IMR-90 (cell line): ENCODE results near the gene TSKU. TPM values are rescaled to one million over a fixed set of nuclear protein-coding genes. Genes with fewer than 3 reads are reported as not detected.

ENCODE experiments used
- ATAC-seq: fragments of 200-7000 bp; cut with Tn5 transposase; 2 replicates; pipeline ENCODE4 v1.9.1; 2020; ENCODE audit warnings: low read depth, mild to moderate bottlenecking, moderate library complexity
- BruUV-seq: library from RNA; stranded (reverse); fragments of 400-500 nt; replicated peaks from 2 replicates; lab custom pipeline; 2021; lab: Mats Ljungman, UMichigan
- CTCF ChIA-PET: fragments of 300-600 bp; formaldehyde crosslinking; extraction: SDS; loops from one replicate; lab custom pipeline; 2021; ENCODE audit warnings: antibody characterized with exemption; lab: Yijun Ruan, JAX
- POLR2A ChIA-PET: fragments of 300-600 bp; sonication (Branson Sonifier 250); formaldehyde crosslinking; loops from one replicate; lab custom pipeline; 2022; ENCODE audit warnings: antibody characterized with exemption; ENCODE audit not compliant: unreplicated experiment; lab: Charles Lee
- DNase-seq: peaks from one replicate; pipeline ENCODE4 v3.0.0; 2013
- H2AFZ ChIP-seq: replicated peaks from 2 replicates; pipeline ENCODE3; 2013; ENCODE audit warnings: low read length, mild to moderate bottlenecking; ENCODE audit not compliant: poor library complexity
- H2AK5ac ChIP-seq: 2 replicates; pipeline ENCODE4 v1.6.1; 2013; ENCODE audit warnings: low read depth, low read length, inconsistent platforms
- H2AK9ac ChIP-seq: replicated peaks from 2 replicates; pipeline ENCODE3; 2013; ENCODE audit warnings: mild to moderate bottlenecking, low read depth, low read length, moderate library complexity; ENCODE audit not compliant: poor library complexity
- H2BK120ac ChIP-seq: 2 replicates; pipeline ENCODE4 v1.6.1; 2013; ENCODE audit warnings: low read depth, low read length, inconsistent platforms
- H2BK15ac ChIP-seq: 3 replicates; pipeline ENCODE4 v1.6.1; 2013; ENCODE audit warnings: low read depth, low read length, inconsistent platforms
- H2BK20ac ChIP-seq: 2 replicates; pipeline ENCODE4 v1.6.1; 2013; ENCODE audit warnings: low read depth, mild to moderate bottlenecking, inconsistent platforms, low read length, moderate library complexity
- H2BK5ac ChIP-seq: 2 replicates; pipeline ENCODE4 v1.6.1; 2013; ENCODE audit warnings: mild to moderate bottlenecking, low read depth, low read length, inconsistent platforms; ENCODE audit not compliant: poor library complexity, severe bottlenecking
- H3K14ac ChIP-seq: replicated peaks from 2 replicates; pipeline ENCODE4 v1.6.1; 2013; ENCODE audit warnings: low read depth, low read length, inconsistent platforms
- H3K18ac ChIP-seq: 2 replicates; pipeline ENCODE4 v1.6.1; 2013; ENCODE audit warnings: low read depth, low read length, control low read depth
- H3K23ac ChIP-seq: 2 replicates; pipeline ENCODE4 v1.6.1; 2013; ENCODE audit warnings: low read depth, low read length, inconsistent platforms
- H3K27ac ChIP-seq: 2 replicates; pipeline ENCODE4 v1.5.1; 2013; ENCODE audit warnings: mild to moderate bottlenecking, control low read depth, low read length; ENCODE audit not compliant: insufficient read depth
- H3K27me3 ChIP-seq: 2 replicates; pipeline ENCODE4 v1.6.1; 2013; ENCODE audit warnings: low read length; ENCODE audit not compliant: control insufficient read depth, insufficient read depth
- H3K36me3 ChIP-seq: 2 replicates; pipeline ENCODE4 v1.6.1; 2013; ENCODE audit warnings: low read length, mixed read lengths; ENCODE audit not compliant: control insufficient read depth, insufficient read depth
- H3K4ac ChIP-seq: 2 replicates; pipeline ENCODE4 v1.6.1; 2013; ENCODE audit warnings: low read depth, low read length, inconsistent platforms
- H3K4me1 ChIP-seq: 2 replicates; pipeline ENCODE4 v1.6.1; 2013; ENCODE audit warnings: low read length, mixed read lengths; ENCODE audit not compliant: control insufficient read depth, insufficient read depth
- H3K4me2 ChIP-seq: 2 replicates; pipeline ENCODE4 v1.6.1; 2013; ENCODE audit warnings: low read depth, mild to moderate bottlenecking, control low read depth, low read length, moderate library complexity
- H3K4me3 ChIP-seq: 2 replicates; pipeline ENCODE4 v1.5.1; 2013; ENCODE audit warnings: low read depth, mild to moderate bottlenecking, control low read depth, low read length, moderate library complexity; ENCODE audit not compliant: insufficient read depth
- H3K56ac ChIP-seq: 2 replicates; pipeline ENCODE4 v1.6.1; 2013; ENCODE audit warnings: low read length, inconsistent platforms; ENCODE audit not compliant: insufficient read depth; ENCODE audit errors: extremely low read depth
- H3K79me1 ChIP-seq, 2 experiments: 2 replicates each; pipeline ENCODE4 v1.6.1; 2013; ENCODE audit warnings: low read length in 2 of 2, inconsistent platforms in 1 of 2, low read depth in 1 of 2
- H3K9ac ChIP-seq: 2 replicates; pipeline ENCODE4 v1.6.1; 2013; ENCODE audit warnings: low read depth, low read length, control low read depth
- H3K9me1 ChIP-seq: 2 replicates; pipeline ENCODE4 v1.6.1; 2013; ENCODE audit warnings: low read length, inconsistent platforms; ENCODE audit not compliant: insufficient read depth
- H3K9me3 ChIP-seq: 2 replicates; pipeline ENCODE4 v1.6.1; 2013; ENCODE audit warnings: low read length; ENCODE audit not compliant: control insufficient read depth, insufficient read depth
- H4K20me1 ChIP-seq: 2 replicates; pipeline ENCODE4 v1.6.1; 2013; ENCODE audit warnings: low read length, inconsistent platforms; ENCODE audit not compliant: insufficient read depth
- H4K5ac ChIP-seq: 2 replicates; pipeline ENCODE4 v1.6.1; 2013; ENCODE audit warnings: mild to moderate bottlenecking, low read depth, low read length, control low read depth
- H4K8ac ChIP-seq, 2 experiments: 2 replicates each; pipeline ENCODE4 v1.6.1; 2013; ENCODE audit warnings: low read depth in 2 of 2, low read length in 2 of 2, control low read depth in 1 of 2, inconsistent platforms in 1 of 2
- H4K91ac ChIP-seq: 2 replicates; pipeline ENCODE4 v1.6.1; 2013; ENCODE audit warnings: low read depth, low read length, inconsistent platforms; ENCODE audit not compliant: insufficient read depth
- BHLHE40 ChIP-seq: fragments of 150-350 bp; IDR thresholded peaks from 2 replicates; pipeline ENCODE4 v1.6.1; 2016; ENCODE audit warnings: mild to moderate bottlenecking, low read depth, low read length
- CEBPB ChIP-seq: IDR thresholded peaks from 2 replicates; pipeline ENCODE4 v1.6.1; 2012; ENCODE audit warnings: low read depth, low read length, improper control_type of control experiment
- CHD1 ChIP-seq: IDR thresholded peaks from 2 replicates; pipeline ENCODE4 v1.6.1; 2012; ENCODE audit warnings: low read depth, low read length, improper control_type of control experiment
- FOS ChIP-seq: fragments of 150-350 bp; IDR thresholded peaks from 2 replicates; pipeline ENCODE4 v1.6.1; 2016; ENCODE audit warnings: low read depth, low read length
- MAFK ChIP-seq: IDR thresholded peaks from 2 replicates; pipeline ENCODE4 v1.6.1; 2012; ENCODE audit warnings: low read depth, low read length, improper control_type of control experiment
- MAZ ChIP-seq: IDR thresholded peaks from 2 replicates; pipeline ENCODE4 v1.6.1; 2012; ENCODE audit warnings: low read depth, mild to moderate bottlenecking, low read length, improper control_type of control experiment, moderate library complexity, borderline replicate concordance
- MXI1 ChIP-seq: IDR thresholded peaks from 2 replicates; pipeline ENCODE4 v1.6.1; 2012; ENCODE audit warnings: low read depth, mild to moderate bottlenecking, low read length, moderate library complexity, borderline replicate concordance
- NFE2L2 ChIP-seq: fragments of 150-350 bp; IDR thresholded peaks from 2 replicates; pipeline ENCODE4 v1.6.1; 2016; ENCODE audit warnings: low read depth, mild to moderate bottlenecking, low read length
- POLR2A ChIP-seq: IDR thresholded peaks from 2 replicates; pipeline ENCODE4 v1.6.1; 2012; ENCODE audit warnings: mild to moderate bottlenecking, low read depth, low read length
- RAD21 ChIP-seq: IDR thresholded peaks from 2 replicates; pipeline ENCODE4 v1.6.1; 2012; ENCODE audit warnings: low read length, improper control_type of control experiment
- RCOR1 ChIP-seq: IDR thresholded peaks from 2 replicates; pipeline ENCODE4 v1.6.1; 2012; ENCODE audit warnings: mild to moderate bottlenecking, low read length, improper control_type of control experiment; ENCODE audit not compliant: insufficient replicate concordance
- RFX5 ChIP-seq: IDR thresholded peaks from 2 replicates; pipeline ENCODE4 v1.8.0; 2012; ENCODE audit warnings: low read depth, mild to moderate bottlenecking, low read length, moderate library complexity
- SMC3 ChIP-seq: fragments of 150-350 bp; IDR thresholded peaks from 2 replicates; pipeline ENCODE4 v1.6.1; 2016; ENCODE audit warnings: low read depth, mild to moderate bottlenecking, antibody characterized with exemption, low read length, moderate library complexity
- WGBS, 2 experiments: methylation state at CpG; one replicate each; pipeline versions ENCODE4 v1.1.5 to v1.1.7; 2013; ENCODE audit warnings: missing lambda C conversion rate in 2 of 2; ENCODE audit not compliant: insufficient read length in 1 of 2; ENCODE audit errors: extremely low coverage in 2 of 2; 5-methylcytosine and 5-hydroxymethylcytosine counted together
- dilution Hi-C: fragments of 300-500 bp; cut with HindIII; formaldehyde crosslinking; loops from one replicate; pipeline ENCODE4 v1.14.3; 2018; ENCODE audit warnings: low sequenced_read_pairs; ENCODE audit not compliant: unreplicated experiment
- in situ Hi-C: fragments of 300-500 bp; cut with MboI; formaldehyde crosslinking; loops from 3 replicates; pipeline ENCODE4 v1.14.3; 2019; ENCODE audit warnings: low sequenced_read_pairs, inconsistent platforms, mixed read lengths
- intact Hi-C: fragments of 100-400 bp; cut with micrococcal nuclease; formaldehyde crosslinking; loops from 2 replicates; pipeline ENCODE4 v1.10.0; 2022
- polyA plus RNA-seq, 3 experiments: library from polyadenylated mRNA; depleted of rRNA; stranded (reverse); fragments of >200 nt; gene quantifications; 2 replicates each; pipeline ENCODE4 v1.2.3, GENCODE V29; 2012; ENCODE audit warnings: low replicate concordance in 1 of 3
- total RNA-seq: library from RNA; depleted of rRNA; stranded (reverse); fragments of >200 nt; gene quantifications from 2 replicates; pipeline ENCODE4 v1.2.3, GENCODE V29; 2012
- TF ChIP-seq, protein P1 (sequence below): conservative IDR thresholded peaks from 2 replicates; pipeline ENCODE4 v1.5.1; 2012; ENCODE audit warnings: mild to moderate bottlenecking, low read depth, low read length, improper control_type of control experiment
- TF ChIP-seq, protein P2 (sequence below): fragments of 150-350 bp; IDR thresholded peaks from 2 replicates; pipeline ENCODE4 v1.6.1; 2017; ENCODE audit warnings: mild to moderate bottlenecking, antibody characterized with exemption, low read length, low read depth
- TF ChIP-seq, protein P3 (sequence below): fragments of 150-350 bp; IDR thresholded peaks from 2 replicates; pipeline ENCODE4 v1.6.1; 2016; ENCODE audit warnings: low read depth, mild to moderate bottlenecking, low read length, moderate library complexity, borderline replicate concordance

Gene TSKU
- total and polyA plus RNA-seq, 2 of the 4 experiments (the other 2 are of a cell fraction) = 6.8 to 26.6 TPM

DNA sequence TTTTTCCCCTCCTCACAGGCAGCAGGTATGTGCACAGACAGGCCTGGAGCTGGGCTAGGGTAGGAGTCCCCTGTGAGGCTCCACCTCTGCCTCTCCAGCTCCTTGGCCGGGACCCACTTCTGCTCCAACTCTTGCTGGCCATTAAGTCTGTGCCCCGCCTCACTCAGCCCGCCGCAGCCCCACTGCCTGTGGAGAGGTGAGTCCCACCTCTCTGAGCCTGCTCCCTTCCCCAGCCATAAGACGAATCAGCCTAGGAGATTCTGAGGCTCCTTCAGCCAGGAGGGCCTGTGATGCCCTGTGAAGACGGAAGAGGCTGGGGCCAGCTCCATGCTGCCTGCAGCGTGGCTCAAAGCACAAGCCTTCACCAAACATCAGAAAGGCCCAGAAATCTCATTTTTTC is 23.0 kb downstream of the TSKU start:
- Histone ChIP-seq H2AK5ac (no peak overlapping the region; the same call in 1 of the 2 replicates), H3K9ac (no peak overlapping the region), H3K4me3 (no peak overlapping the region), H3K14ac (no peak overlapping the region), H4K5ac (no peak overlapping the region), H2AK9ac (no peak overlapping the region), H3K4me2 (no peak overlapping the region), H2BK20ac (no peak overlapping the region), H3K27me3 (no peaks in the 10 kb centered on the region; the same call in 1 of the 2 replicates), H4K8ac (no peak overlapping the region), H3K79me1 (no peaks in the 10 kb centered on the region), H3K9me1 (peaks cover 28% of the 10 kb centered on the region), H2BK5ac (no peak overlapping the region), H3K4me1 (peaks cover 36% of the 10 kb centered on the region), H3K36me3 (no peaks in the 10 kb centered on the region), H4K20me1 (peaks cover 10% of the 10 kb centered on the region; the same call in 1 of the 2 replicates), H3K56ac (no peak overlapping the region), H4K91ac (0 out of 2 replicates have a peak overlapping the region, but pooled peaks have one; percentile 26), H3K27ac (no peak overlapping the region), H3K4ac (no peak overlapping the region), H3K18ac (no peak overlapping the region), H2AFZ (no peak overlapping the region), H2BK120ac (no peak overlapping the region), H3K9me3 (no peaks in the 10 kb centered on the region), H3K23ac (no peak overlapping the region), H2BK15ac (no peak overlapping the region; the same call in 2 of the 3 replicates)
- ChIA-PET CTCF (interaction anchor here (0.6 to 3.0 kb wide), 2 partner anchors 59 to 114 kb away, joined by 7 to 9 read pairs; no protein-coding TSS in a partner anchor), POLR2A (no interaction called here)
- TF ChIP-seq FOS (no peak), MAZ (no peak), NFE2L2 (no peak), CEBPB (no peak), RCOR1 (no peak), CHD1 (no peak), SMC3 (no peak), RFX5 (no peak), MXI1 (no peak), POLR2A (no peak), MAFK (no peak), BHLHE40 (no peak), RAD21 (no peak)
- TF ChIP-seq, protein P1, sequence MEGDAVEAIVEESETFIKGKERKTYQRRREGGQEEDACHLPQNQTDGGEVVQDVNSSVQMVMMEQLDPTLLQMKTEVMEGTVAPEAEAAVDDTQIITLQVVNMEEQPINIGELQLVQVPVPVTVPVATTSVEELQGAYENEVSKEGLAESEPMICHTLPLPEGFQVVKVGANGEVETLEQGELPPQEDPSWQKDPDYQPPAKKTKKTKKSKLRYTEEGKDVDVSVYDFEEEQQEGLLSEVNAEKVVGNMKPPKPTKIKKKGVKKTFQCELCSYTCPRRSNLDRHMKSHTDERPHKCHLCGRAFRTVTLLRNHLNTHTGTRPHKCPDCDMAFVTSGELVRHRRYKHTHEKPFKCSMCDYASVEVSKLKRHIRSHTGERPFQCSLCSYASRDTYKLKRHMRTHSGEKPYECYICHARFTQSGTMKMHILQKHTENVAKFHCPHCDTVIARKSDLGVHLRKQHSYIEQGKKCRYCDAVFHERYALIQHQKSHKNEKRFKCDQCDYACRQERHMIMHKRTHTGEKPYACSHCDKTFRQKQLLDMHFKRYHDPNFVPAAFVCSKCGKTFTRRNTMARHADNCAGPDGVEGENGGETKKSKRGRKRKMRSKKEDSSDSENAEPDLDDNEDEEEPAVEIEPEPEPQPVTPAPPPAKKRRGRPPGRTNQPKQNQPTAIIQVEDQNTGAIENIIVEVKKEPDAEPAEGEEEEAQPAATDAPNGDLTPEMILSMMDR = no peak
- TF ChIP-seq, protein P2, sequence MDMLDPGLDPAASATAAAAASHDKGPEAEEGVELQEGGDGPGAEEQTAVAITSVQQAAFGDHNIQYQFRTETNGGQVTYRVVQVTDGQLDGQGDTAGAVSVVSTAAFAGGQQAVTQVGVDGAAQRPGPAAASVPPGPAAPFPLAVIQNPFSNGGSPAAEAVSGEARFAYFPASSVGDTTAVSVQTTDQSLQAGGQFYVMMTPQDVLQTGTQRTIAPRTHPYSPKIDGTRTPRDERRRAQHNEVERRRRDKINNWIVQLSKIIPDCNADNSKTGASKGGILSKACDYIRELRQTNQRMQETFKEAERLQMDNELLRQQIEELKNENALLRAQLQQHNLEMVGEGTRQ = no peak
- TF ChIP-seq, protein P3, sequence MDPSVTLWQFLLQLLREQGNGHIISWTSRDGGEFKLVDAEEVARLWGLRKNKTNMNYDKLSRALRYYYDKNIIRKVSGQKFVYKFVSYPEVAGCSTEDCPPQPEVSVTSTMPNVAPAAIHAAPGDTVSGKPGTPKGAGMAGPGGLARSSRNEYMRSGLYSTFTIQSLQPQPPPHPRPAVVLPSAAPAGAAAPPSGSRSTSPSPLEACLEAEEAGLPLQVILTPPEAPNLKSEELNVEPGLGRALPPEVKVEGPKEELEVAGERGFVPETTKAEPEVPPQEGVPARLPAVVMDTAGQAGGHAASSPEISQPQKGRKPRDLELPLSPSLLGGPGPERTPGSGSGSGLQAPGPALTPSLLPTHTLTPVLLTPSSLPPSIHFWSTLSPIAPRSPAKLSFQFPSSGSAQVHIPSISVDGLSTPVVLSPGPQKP = no peak
- ATAC-seq (no peak), DNase-seq (no peak)
- no TSS peak for BruUV-seq
- in situ Hi-C loops (no loop called here), dilution Hi-C loops (no loop called here), intact Hi-C loops (no loop called here)
- WGBS, 2 experiments = 83% methylated on average over 1 of the region's 7 CpGs; no CpG with 5 or more reads in 1 of the 2 experiments
